ENCODE measurements around the gene PARD3B. TPM values are rescaled to one million over a fixed set of nuclear protein-coding genes. Genes with fewer than 3 reads are reported as not detected.

Gene PARD3B
- total and polyA plus RNA-seq, 2 experiments from 2014 or later: 3.5 to 4.4 TPM

- TF ChIP-seq ZNF462 (CRISPR knock-in tag; IDR thresholded peaks at IDR 0.05) (no peak), JUNB (IDR thresholded peaks at IDR 0.05; ENCODE audit: unreplicated experiment) (no peak)
Measured at GRCh38 chr2:204933735-204934374, 388.6 kb downstream of the PARD3B start (continued).

- H3K4me3 Mint-ChIP-seq: no peak overlapping the region
- TF ChIP-seq STAT1 (IDR thresholded peaks at IDR 0.05; ENCODE audit: unreplicated experiment): no peak
- no peak for TF ChIP-seq NANOG (IDR thresholded peaks at IDR 0.05; ENCODE audit: borderline replicate concordance)
- Histone ChIP-seq H3K79me2 (replicated peaks; ENCODE audit: insufficient read depth) (no peaks in the 10 kb centered on the region), H3K4me1 (ENCODE audit: insufficient read depth) (no peaks in the 10 kb centered on the region), H3K4me3 (no peak overlapping the region), H4K20me1 (replicated peaks; ENCODE audit: insufficient read depth) (no peaks in the 10 kb centered on the region), H3K9me2 (ENCODE audit: insufficient read depth) (peaks cover 10% of the 10 kb centered on the region), H3K4me2 (no peak overlapping the region), H3K36me3 (ENCODE audit: insufficient read depth) (no peaks in the 10 kb centered on the region), H3K27me3 (ENCODE audit: insufficient read depth) (no peaks in the 10 kb centered on the region), H3K27ac (ENCODE audit: low read depth) (no peak overlapping the region), H3F3A (replicated peaks; ENCODE audit: low read depth) (no peaks in the 10 kb centered on the region), H2AFZ (no peak overlapping the region)
- no peaks in the 10 kb centered on the region for H3K4me1 Mint-ChIP-seq
- peaks cover 5% of the 10 kb centered on the region; the same call in 1 of the 3 replicates for H3K36me3 Mint-ChIP-seq (ENCODE audit: low read depth)
- H3K27ac Mint-ChIP-seq: no peak overlapping the region
- ATAC-seq (no peak), DNase-seq (ENCODE audit: low spot score) (no peak)
- no peaks in the 10 kb centered on the region; the same call in 2 of the 3 replicates for H3K9me3 Mint-ChIP-seq
- peaks cover 2% of the 10 kb centered on the region for H3K27me3 Mint-ChIP-seq (ENCODE audit: insufficient read depth, low read depth, poor library complexity)
Measured at GRCh38 chr2:204944927-204945326, 399.7 kb downstream of the PARD3B start.
